Upper lobe of left lung (tissue), 4 donors: Measurements from ENCODE around the gene DNTT.

Source experiments
- EP300 ChIP-seq, 4 donors: sonication (generic); formaldehyde crosslinking; IDR thresholded peaks; one replicate each; pipeline ENCODE4 v1.5.1; 2017; ENCODE audit warnings: antibody characterized with exemption in 4 of 4, control low read depth in 2 of 4
- TF ChIP-seq, protein P1 (sequence below), 6 experiments: fragments of 450-650 bp in 4 of 6; fragments of 200-600 bp in 2 of 6; sonication (generic) in 2 of 6; IDR thresholded peaks; one replicate each; pipeline ENCODE4 v1.5.1; 2016 to 2019; ENCODE audit warnings: antibody characterized with exemption in 6 of 6

DNA sequence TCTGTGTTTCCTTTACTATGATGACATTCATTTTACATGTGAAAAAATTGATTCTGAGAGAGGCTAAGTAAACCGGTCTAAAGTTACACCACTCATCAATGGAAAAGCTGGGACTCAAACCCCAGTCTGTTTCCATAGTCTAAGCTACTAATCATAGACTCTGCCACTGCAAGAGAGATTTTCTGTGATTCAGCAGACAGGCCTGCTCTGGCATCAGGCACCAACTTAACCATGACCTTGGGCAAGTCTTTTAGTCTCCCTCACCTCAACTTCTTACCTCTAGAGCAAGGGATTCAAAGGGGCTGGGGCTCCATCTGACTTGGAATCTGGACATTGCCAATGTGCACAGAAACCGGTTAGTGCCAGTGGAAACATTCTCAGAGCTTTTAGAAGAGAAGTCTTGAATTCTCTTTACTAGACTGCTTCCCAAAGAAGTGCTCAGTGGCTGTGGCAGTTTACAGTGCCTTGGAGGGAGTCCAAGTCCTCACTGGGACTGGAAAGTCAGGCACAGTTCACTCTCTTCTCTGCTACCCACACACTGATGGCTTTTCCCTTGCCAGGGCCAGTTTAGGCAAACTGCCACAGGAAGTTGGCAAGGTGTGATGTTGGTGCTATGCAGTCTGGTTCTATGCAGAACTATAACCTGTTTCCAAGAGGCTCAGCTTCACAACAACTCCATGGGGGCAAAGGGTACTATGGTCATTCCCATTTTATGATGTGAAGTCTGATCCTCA is 28.4 kb upstream of the DNTT start:
- TF ChIP-seq, protein P1, sequence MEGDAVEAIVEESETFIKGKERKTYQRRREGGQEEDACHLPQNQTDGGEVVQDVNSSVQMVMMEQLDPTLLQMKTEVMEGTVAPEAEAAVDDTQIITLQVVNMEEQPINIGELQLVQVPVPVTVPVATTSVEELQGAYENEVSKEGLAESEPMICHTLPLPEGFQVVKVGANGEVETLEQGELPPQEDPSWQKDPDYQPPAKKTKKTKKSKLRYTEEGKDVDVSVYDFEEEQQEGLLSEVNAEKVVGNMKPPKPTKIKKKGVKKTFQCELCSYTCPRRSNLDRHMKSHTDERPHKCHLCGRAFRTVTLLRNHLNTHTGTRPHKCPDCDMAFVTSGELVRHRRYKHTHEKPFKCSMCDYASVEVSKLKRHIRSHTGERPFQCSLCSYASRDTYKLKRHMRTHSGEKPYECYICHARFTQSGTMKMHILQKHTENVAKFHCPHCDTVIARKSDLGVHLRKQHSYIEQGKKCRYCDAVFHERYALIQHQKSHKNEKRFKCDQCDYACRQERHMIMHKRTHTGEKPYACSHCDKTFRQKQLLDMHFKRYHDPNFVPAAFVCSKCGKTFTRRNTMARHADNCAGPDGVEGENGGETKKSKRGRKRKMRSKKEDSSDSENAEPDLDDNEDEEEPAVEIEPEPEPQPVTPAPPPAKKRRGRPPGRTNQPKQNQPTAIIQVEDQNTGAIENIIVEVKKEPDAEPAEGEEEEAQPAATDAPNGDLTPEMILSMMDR (IDR thresholded peaks at IDR 0.05), result no peak
- TF ChIP-seq EP300 (IDR thresholded peaks at IDR 0.05), result no peak
